ENCODE data around the gene CGN. TPM values are rescaled to one million over a fixed set of nuclear protein-coding genes. Genes with fewer than 3 reads are reported as not detected.

Gene CGN
- total and polyA plus RNA-seq, 2 of the 13 experiments (the other 11 are each of a cell fraction or from before 2014, with no cell fraction given), result 0.75 to 0.81 TPM

DNA sequence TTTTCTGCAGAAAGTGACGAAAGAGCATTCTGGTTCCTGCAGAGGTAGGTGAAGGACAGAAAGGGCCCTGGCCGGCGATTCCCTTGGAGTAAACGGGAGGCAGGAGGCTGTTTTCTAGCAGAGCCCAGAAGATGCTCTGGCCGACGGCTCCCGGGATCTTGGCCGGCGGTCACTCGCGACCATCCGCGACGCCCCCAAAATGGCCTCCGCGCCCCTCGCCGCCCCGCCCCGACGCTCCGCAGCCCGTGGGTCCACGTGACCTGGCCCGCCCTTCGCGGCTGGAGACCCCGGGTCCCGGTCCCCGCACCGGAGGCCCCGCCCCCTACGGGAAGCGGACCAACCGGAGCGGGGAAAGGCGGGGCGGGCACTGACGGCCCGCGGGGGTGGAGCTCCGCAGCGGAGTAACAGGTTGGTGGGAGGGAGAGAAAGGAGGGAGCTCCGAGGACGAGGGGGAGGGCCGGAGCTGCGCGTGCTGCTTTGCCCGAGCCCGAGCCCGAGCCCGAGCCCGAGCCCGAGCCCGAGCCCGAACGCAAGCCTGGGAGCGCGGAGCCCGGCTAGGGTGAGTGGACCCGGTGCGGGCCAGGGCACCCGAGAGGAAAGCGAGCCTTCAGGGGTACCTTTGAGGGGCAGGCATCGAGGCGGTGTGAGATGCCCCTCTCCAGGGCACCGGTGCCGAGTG is at the start of gene CGN (continued):
- TF ChIP-seq, protein P1, sequence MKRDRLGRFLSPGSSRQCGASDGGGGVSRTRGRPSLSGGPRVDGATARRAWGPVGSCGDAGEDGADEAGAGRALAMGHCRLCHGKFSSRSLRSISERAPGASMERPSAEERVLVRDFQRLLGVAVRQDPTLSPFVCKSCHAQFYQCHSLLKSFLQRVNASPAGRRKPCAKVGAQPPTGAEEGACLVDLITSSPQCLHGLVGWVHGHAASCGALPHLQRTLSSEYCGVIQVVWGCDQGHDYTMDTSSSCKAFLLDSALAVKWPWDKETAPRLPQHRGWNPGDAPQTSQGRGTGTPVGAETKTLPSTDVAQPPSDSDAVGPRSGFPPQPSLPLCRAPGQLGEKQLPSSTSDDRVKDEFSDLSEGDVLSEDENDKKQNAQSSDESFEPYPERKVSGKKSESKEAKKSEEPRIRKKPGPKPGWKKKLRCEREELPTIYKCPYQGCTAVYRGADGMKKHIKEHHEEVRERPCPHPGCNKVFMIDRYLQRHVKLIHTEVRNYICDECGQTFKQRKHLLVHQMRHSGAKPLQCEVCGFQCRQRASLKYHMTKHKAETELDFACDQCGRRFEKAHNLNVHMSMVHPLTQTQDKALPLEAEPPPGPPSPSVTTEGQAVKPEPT (CRISPR knock-in tag; IDR thresholded peaks at IDR 0.05; ENCODE audit: low read depth), result no peak
- TF ChIP-seq ZNF225 (CRISPR knock-in tag; IDR thresholded peaks at IDR 0.05) (no peak), SP1 (IDR thresholded peaks at IDR 0.05) (no peak), SP1 (CRISPR knock-in tag; IDR thresholded peaks at IDR 0.05) (peak; percentile 38; the same call in 1 of the 2 replicates), NFIC (IDR thresholded peaks at IDR 0.05; ENCODE audit: low read length) (no peak), MED8 (CRISPR knock-in tag; IDR thresholded peaks at IDR 0.05; ENCODE audit: insufficient replicate concordance) (no peak), ISL2 (CRISPR knock-in tag; IDR thresholded peaks at IDR 0.05) (no peak; the same call in 1 of the 2 replicates), MXD4 (CRISPR knock-in tag; IDR thresholded peaks at IDR 0.05) (peak; percentile 23; the same call in 1 of the 2 replicates), FOSL2 (CRISPR knock-in tag; IDR thresholded peaks at IDR 0.05) (0 out of 2 replicates have a peak, but pooled peaks have one; percentile 14), ZMYM3 (CRISPR knock-in tag; IDR thresholded peaks at IDR 0.05) (no peak), ZNF713 (CRISPR knock-in tag; IDR thresholded peaks at IDR 0.05) (no peak)
- TF ChIP-seq, protein P2, sequence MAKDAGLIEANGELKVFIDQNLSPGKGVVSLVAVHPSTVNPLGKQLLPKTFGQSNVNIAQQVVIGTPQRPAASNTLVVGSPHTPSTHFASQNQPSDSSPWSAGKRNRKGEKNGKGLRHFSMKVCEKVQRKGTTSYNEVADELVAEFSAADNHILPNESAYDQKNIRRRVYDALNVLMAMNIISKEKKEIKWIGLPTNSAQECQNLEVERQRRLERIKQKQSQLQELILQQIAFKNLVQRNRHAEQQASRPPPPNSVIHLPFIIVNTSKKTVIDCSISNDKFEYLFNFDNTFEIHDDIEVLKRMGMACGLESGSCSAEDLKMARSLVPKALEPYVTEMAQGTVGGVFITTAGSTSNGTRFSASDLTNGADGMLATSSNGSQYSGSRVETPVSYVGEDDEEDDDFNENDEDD (CRISPR knock-in tag; IDR thresholded peaks at IDR 0.05; ENCODE audit: borderline replicate concordance), result peak; percentile 54; the same call in 1 of the 2 replicates
- TF ChIP-seq, protein P3, sequence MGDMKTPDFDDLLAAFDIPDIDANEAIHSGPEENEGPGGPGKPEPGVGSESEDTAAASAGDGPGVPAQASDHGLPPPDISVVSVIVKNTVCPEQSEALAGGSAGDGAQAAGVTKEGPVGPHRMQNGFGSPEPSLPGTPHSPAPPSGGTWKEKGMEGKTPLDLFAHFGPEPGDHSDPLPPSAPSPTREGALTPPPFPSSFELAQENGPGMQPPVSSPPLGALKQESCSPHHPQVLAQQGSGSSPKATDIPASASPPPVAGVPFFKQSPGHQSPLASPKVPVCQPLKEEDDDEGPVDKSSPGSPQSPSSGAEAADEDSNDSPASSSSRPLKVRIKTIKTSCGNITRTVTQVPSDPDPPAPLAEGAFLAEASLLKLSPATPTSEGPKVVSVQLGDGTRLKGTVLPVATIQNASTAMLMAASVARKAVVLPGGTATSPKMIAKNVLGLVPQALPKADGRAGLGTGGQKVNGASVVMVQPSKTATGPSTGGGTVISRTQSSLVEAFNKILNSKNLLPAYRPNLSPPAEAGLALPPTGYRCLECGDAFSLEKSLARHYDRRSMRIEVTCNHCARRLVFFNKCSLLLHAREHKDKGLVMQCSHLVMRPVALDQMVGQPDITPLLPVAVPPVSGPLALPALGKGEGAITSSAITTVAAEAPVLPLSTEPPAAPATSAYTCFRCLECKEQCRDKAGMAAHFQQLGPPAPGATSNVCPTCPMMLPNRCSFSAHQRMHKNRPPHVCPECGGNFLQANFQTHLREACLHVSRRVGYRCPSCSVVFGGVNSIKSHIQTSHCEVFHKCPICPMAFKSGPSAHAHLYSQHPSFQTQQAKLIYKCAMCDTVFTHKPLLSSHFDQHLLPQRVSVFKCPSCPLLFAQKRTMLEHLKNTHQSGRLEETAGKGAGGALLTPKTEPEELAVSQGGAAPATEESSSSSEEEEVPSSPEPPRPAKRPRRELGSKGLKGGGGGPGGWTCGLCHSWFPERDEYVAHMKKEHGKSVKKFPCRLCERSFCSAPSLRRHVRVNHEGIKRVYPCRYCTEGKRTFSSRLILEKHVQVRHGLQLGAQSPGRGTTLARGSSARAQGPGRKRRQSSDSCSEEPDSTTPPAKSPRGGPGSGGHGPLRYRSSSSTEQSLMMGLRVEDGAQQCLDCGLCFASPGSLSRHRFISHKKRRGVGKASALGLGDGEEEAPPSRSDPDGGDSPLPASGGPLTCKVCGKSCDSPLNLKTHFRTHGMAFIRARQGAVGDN (CRISPR knock-in tag; IDR thresholded peaks at IDR 0.05), result peak; percentile 81
